GM18867 (cell line): ENCODE measurements around the gene MRNIP.

Experiments
- ATAC-seq: cut with Tn5 transposase; IDR thresholded peaks from one replicate; pipeline ENCODE4 v1.9.1; 2021; ENCODE audit warnings: mild to moderate bottlenecking, moderate library complexity; ENCODE audit not compliant: unreplicated experiment

MRNIP gene

GRCh38 chr5:179889885-179890284 is 31.3 kb upstream of the MRNIP start:
- no peak for ATAC-seq

GRCh38 chr5:179887802-179888201 is 29.2 kb upstream of the MRNIP start:
- no peak for ATAC-seq

DNA sequence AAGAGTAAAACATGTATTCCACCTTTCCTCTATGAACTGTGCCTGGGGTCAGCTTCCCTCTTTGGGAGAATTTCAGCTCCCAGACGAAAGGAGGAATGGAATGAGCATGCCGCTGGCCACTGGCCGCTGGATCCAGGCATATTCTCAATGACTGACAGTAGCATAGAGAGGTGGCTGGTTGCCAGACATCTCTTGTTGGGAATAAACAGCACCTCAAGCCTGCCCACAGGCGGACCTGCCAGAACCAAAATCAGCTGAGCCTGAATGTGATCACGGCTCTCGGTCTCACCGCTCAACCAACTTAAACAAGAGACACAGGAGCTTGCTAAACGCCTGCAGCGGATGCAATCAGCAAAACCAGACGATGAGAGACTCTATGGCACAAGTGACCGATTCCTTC is 28.5 kb upstream of the MRNIP start:
- ATAC-seq = no peak

GRCh38 chr5:179886190-179886911 is 27.7 kb upstream of the MRNIP start:
- no peak for ATAC-seq

- ATAC-seq = no peak
Observed at GRCh38 chr5:179885491-179886090, 27.0 kb upstream of the MRNIP start.

DNA sequence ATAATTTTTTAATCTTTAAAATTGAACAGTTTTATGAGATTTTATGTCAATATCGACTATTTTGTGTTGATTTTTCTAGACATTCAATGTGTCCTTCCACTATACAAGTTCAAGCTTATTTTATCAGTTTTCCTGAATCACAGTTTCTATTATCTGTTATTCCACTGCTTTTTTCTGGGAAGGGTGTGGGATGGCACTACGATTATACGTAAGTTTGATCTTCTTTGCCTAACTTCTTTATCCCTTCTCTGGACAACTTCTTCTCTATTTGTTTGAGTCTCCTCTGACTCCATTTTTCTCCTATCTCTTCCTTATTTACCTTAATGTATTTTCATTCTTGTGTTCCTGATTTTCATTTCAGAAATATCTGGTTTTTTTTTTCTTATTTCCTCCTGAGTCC is 24.5 kb upstream of the MRNIP start:
- ATAC-seq = no peak

DNA sequence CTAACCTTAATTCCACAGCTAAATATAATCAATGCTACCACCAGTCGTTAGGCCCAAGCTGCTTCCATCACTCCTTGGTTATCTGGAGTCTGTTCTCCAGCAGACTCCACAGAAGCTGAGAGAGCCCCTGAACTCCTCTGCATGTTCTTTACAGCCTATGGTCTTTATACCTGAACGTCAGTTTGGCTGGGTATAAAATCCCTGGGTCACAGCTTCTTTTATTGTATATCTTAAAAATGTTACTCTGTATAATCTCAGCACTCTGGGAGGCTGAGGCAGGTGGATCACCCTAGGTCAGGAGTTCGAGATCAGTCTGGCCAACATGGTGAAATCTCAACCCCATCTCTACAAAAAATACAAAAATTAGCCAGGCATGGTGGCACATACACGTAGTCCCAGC is 23.7 kb upstream of the MRNIP start:
- ATAC-seq = no peak

GRCh38 chr5:179880848-179881590 is 22.4 kb upstream of the MRNIP start:
- no peak for ATAC-seq

GRCh38 chr5:179880066-179880650 is 21.5 kb upstream of the MRNIP start:
- ATAC-seq = no peak

DNA sequence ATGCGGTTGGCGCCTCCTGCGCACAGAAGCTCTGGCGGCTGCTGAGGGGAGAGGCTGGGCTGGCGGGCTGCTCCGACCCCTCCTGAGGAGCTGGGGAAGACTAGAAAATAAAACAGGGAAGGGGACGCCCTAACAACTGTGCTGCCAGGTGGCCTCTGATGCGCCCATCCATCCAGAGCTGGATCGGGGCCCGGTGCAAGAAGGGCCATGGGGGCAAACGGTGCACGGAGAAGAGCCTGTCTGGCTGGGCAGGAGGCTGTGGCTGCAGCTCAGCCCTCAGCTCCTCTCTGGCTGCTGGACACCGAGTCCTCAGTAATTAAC is 21.0 kb upstream of the MRNIP start:
- ATAC-seq = no peak

GRCh38 chr5:179879003-179879689 is 20.5 kb upstream of the MRNIP start:
- ATAC-seq = no peak

DNA sequence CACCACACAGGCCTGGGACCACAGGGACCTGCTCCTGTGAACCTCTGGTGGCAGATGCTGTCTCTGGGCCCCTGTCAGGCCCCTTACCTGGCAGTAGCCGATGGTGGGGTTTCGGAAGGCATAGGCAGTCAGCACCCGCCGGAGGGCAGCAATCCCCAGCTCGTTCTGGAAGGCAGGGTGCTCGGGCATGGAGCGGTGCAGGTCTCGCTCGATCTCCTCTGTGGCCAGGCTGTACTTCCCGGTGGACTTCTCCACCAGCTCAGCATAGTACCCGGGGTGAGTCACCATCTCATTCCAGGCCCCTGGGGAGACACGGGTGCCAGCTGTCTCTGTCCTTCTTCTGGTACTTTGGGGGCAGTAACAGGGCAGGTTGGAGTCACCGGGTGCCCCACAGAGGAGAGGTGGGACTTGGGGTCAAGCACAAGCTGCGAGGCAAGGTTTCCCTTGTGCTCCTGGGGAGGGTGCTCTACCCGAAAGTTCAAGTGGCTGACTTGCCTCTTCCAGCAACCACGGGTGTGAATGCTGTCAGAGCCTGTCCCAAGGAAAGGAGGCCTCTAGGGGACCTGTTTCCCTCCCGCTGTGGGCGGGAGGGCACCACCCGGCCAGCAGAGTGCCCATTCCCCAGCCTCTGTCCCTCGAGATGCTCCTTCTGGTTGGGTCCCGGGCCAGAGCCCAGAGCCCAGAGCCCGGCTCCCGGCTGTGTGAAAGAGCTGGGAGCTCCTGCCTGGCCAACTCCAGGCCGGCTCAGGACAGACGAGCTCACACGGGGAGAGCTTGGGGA is 19.8 kb upstream of the MRNIP start:
- ATAC-seq = no peak

GRCh38 chr5:179876610-179876952 is 18.0 kb upstream of the MRNIP start:
- ATAC-seq = no peak

DNA sequence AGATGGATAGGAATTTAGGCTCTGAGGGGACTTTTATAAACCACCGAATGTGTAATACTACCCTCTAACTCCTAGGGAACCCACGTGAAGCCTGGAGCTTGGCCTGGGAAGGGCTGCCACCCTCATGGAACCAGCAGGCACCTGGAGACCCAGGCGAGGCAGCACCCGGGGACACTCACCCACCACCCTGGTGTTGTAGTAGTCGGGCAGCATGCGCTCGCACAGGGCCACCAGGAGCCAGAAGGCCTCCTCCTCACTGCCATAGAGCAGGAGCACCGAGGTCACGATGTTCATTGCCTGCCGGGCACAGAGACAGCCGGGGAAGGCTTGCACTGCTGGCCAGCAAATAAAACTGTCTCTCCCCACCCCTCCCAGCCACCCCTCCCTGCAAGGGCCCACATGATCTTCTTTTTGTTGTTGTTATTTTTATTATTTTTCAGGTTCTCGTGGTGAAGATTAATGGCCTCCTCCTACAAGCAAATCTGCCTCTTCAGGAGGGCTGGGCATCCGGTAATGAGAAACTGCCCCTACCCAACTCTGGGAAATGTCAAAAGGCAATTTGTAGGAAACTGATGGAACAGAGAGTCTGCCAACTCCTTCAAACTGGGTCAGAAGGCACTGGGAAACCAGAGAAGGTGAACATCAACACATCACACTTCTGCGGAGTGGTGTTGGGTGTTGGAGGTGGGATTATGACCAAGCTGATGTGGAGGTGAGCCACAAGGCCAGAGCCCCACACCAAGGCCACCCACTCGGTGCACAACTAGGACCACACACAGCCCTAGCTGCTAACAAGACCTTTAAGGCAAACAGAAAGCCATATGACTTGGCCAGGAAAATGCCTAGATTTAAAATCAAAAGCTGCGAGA is 17.4 kb upstream of the MRNIP start:
- no peak for ATAC-seq

DNA sequence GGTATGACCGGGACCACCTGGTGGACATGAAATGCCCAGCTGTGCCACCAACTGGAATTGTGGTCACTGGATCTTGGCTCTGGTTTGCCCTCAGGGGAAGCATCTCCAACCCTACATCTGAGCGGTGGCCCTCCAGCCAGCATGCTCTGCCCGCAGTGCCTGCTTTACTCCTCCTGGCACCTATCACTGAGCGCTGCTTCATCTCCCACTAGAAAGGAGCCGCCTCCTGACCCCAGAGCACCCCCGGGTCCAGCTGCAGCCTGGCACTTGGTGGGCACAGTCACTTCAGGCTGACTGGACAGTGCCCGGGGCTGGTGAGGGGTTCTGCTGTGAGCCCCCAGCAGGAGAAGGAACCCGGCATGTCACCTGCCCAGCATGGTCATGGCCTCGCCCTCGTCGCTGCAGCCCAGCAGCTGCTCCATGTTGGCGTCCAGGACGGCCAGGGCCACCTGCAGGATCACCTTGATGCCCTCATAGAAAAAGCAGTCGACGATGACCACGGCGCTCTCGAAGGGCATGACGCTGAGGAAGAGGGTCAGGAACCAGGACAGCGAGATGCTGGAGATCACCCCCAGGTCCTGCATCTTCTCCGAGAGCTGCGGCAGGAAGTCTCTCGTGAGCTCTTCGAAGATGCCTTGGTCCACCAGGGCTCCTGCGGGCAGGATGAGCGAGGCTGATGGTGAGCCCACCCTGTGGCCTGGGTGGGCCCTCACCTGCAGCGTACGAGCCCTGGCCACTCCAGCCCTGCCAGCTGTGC is 16.1 kb upstream of the MRNIP start:
- ATAC-seq = no peak

DNA sequence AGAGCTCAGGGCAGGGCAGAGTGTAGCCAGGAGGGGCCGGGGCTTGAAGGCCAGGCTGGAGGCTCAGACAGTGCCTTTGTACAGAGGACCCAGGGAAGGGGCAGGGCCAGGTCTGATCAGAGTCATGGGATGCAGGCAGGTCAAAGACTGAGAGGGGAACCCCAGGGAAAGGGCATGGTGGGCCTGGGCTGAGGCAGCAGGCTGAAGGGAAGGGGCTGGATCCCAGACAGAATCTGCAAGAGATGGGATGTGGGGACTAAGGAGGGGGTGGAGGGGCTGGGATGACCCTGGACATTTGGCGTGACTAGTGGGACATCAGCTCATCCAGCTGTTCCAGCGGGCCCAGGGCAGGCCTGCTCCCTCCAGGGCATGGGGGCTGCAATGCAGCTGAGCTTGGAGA is 15.5 kb upstream of the MRNIP start:
- ATAC-seq = no peak

GRCh38 chr5:179873588-179874110 is 15.0 kb upstream of the MRNIP start:
- no peak for ATAC-seq

DNA sequence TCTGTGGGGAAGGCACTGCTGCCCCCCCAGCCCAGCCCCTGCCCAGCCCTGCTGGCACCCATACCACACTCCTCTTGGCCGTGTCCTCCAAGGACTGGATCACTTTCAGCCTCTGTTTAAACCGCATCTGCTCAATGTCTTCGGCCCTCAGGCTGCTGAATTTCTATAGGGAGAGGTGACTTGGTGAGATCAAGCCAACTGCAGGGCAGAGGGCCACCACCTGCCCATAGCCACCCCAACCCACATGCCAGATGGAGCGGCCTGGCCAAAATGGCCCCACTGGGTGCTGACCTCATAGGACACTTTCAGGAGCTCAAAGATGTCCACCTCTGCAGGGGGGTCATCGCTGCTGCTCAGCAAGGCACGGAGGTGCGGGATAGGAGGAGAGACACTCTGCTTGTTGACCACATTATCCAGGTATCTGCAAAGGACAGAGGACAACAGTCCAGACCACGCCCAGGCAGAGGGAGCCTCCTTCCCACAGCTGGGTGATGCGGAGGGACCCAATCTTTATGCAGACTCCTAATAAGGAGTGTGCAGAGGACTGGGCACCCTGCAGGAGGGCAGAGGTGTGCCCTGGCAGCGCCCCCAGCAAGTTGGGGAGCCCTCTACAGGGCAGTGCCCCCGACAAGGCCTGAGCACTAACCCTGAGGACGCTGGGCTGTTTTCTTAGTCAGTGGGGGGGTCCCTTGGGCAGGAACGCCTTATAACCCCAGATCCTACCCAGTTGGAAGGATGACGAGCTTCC is 14.4 kb upstream of the MRNIP start:
- ATAC-seq = no peak
